ENCODE results near the gene MRTFB. TPM values are rescaled to one million over a fixed set of nuclear protein-coding genes. Genes with fewer than 3 reads are reported as not detected.
"Not testable (repeated sequence)": the region's sequence is repeated elsewhere in the genome, so short reads cannot be mapped to it uniquely, and the experiment has no call there.

The MRTFB gene
- total RNA-seq, 8 experiments from 2014 or later, result 4.2 to 32.2 (median 13.6) TPM

GRCh38 chr16:14043278-14043677 lies 27.8 kb upstream of the MRTFB start:
- in situ Hi-C loops (cut with MboI; ENCODE audit: low pct_unique_long_range_greater_than_20kb in 2 of 9, low sequenced_read_pairs in 9 of 9, unreplicated experiment in 9 of 9), result no loop called here
- Histone ChIP-seq H3K27ac (no peak overlapping the region), H3K4me3 (no peak overlapping the region), H3K4me1 (replicated peaks in 1 of 2) (no peaks in the 10 kb centered on the region)
- no peak for ATAC-seq (replicated peaks in 6 of 8)
- WGBS, 10 experiments, result 73 to 100% (median 98%) methylated on average over 1 to 6 of the region's 6 CpGs; no CpG with 5 or more reads in 4 of the 10 experiments

GRCh38 chr16:14043793-14044192 lies 27.3 kb upstream of the MRTFB start:
- WGBS, 10 experiments, result 8 to 100% (median 77%) methylated on average over 1 to 5 of the region's 6 CpGs; no CpG with 5 or more reads in 4 of the 10 experiments
- in situ Hi-C loops (cut with MboI; ENCODE audit: low pct_unique_long_range_greater_than_20kb in 2 of 9, low sequenced_read_pairs in 9 of 9, unreplicated experiment in 9 of 9), result no loop called here
- ATAC-seq (replicated peaks in 6 of 8), result no peak
- H3K4me1 ChIP-seq (replicated peaks in 1 of 2), result no peaks in the 10 kb centered on the region
- no peak overlapping the region for H3K4me3 ChIP-seq
- no peak overlapping the region for H3K27ac ChIP-seq

GRCh38 chr16:14047121-14047859 lies 23.8 kb upstream of the MRTFB start:
- H3K4me3 ChIP-seq; in situ Hi-C loops (cut with MboI; ENCODE audit: low pct_unique_long_range_greater_than_20kb in 2 of 9, low sequenced_read_pairs in 9 of 9, unreplicated experiment in 9 of 9); H3K27ac ChIP-seq; ATAC-seq (replicated peaks in 6 of 8); H3K4me1 ChIP-seq (replicated peaks in 1 of 2): not testable (repeated sequence)
- 14 to 100% (median 65%) methylated on average over 1 to 6 of the region's 6 CpGs; no CpG with 5 or more reads in 4 of the 10 experiments for WGBS, 10 experiments

GRCh38 chr16:14050291-14051027 lies 20.7 kb upstream of the MRTFB start:
- ATAC-seq (replicated peaks in 6 of 8), result peak in 1 of 8 experiments; percentile 68
- no peak overlapping the region for H3K27ac ChIP-seq
- H3K4me3 ChIP-seq, result no peak overlapping the region
- H3K4me1 ChIP-seq (replicated peaks in 1 of 2), result no peaks in the 10 kb centered on the region
- 37 to 70% (median 56%) methylated on average over 1 to 9 of the region's 10 CpGs for WGBS, 10 experiments
- in situ Hi-C loops (cut with MboI; ENCODE audit: low pct_unique_long_range_greater_than_20kb in 2 of 9, low sequenced_read_pairs in 9 of 9, unreplicated experiment in 9 of 9), result no loop called here

GRCh38 chr16:14051103-14051729 lies 19.9 kb upstream of the MRTFB start:
- WGBS, 10 experiments, result 64 to 95% (median 84%) methylated on average over 1 to 5 of the region's 5 CpGs; no CpG with 5 or more reads in 4 of the 10 experiments
- Histone ChIP-seq H3K4me1 (replicated peaks in 1 of 2) (no peaks in the 10 kb centered on the region), H3K27ac (no peak overlapping the region), H3K4me3 (no peak overlapping the region)
- peak in 1 of 8 experiments; percentile 52 for ATAC-seq (replicated peaks in 6 of 8)
- in situ Hi-C loops (cut with MboI; ENCODE audit: low pct_unique_long_range_greater_than_20kb in 2 of 9, low sequenced_read_pairs in 9 of 9, unreplicated experiment in 9 of 9), result no loop called here

- in situ Hi-C loops (cut with MboI; ENCODE audit: low pct_unique_long_range_greater_than_20kb in 2 of 9, low sequenced_read_pairs in 9 of 9, unreplicated experiment in 9 of 9), result no loop called here
- ATAC-seq (replicated peaks in 6 of 8), result peak in 2 of 8 experiments; percentile 20 to 50
- no peak overlapping the region for H3K4me3 ChIP-seq
- H3K27ac ChIP-seq, result no peak overlapping the region
- no peaks in the 10 kb centered on the region for H3K4me1 ChIP-seq (replicated peaks in 1 of 2)
- 25 to 88% (median 62%) methylated on average over 1 to 5 of the region's 5 CpGs for WGBS, 10 experiments
These were observed 14.1 kb upstream of the MRTFB start for GRCh38 chr16:14056970-14057369.

- ATAC-seq (replicated peaks in 6 of 8), result no peak
- no peak overlapping the region for H3K4me3 ChIP-seq
- H3K27ac ChIP-seq, result no peak overlapping the region
- WGBS, 10 experiments, result 65 to 100% (median 93%) methylated on average over 3 to 8 of the region's 10 CpGs; no CpG with 5 or more reads in 5 of the 10 experiments
- no peaks in the 10 kb centered on the region for H3K4me1 ChIP-seq (replicated peaks in 1 of 2)
- in situ Hi-C loops (cut with MboI; ENCODE audit: low pct_unique_long_range_greater_than_20kb in 2 of 9, low sequenced_read_pairs in 9 of 9, unreplicated experiment in 9 of 9), result no loop called here
These were observed 13.2 kb upstream of the MRTFB start for GRCh38 chr16:14057878-14058382.

GRCh38 chr16:14061732-14062259 lies 9.3 kb upstream of the MRTFB start:
- 60 to 100% methylated on average over 1 of the region's 1 CpG; no CpG with 5 or more reads in 8 of the 10 experiments for WGBS, 10 experiments
- in situ Hi-C loops (cut with MboI; ENCODE audit: low pct_unique_long_range_greater_than_20kb in 2 of 9, low sequenced_read_pairs in 9 of 9, unreplicated experiment in 9 of 9), result no loop called here

GRCh38 chr16:14062261-14062660 lies 8.9 kb upstream of the MRTFB start:
- H3K4me3 ChIP-seq, result no peak overlapping the region
- H3K4me1 ChIP-seq (replicated peaks in 1 of 2), result no peaks in the 10 kb centered on the region
- no peak for ATAC-seq (replicated peaks in 6 of 8)
- in situ Hi-C loops (cut with MboI; ENCODE audit: low pct_unique_long_range_greater_than_20kb in 2 of 9, low sequenced_read_pairs in 9 of 9, unreplicated experiment in 9 of 9), result no loop called here
- 20 to 100% (median 100%) methylated on average over 1 to 3 of the region's 7 CpGs; no CpG with 5 or more reads in 3 of the 10 experiments for WGBS, 10 experiments
- H3K27ac ChIP-seq, result no peak overlapping the region

More at GRCh38 chr16:14061732-14062259, 9.3 kb upstream of the MRTFB start:
- no peaks in the 10 kb centered on the region for H3K4me1 ChIP-seq (replicated peaks in 1 of 2)
- H3K27ac ChIP-seq, result no peak overlapping the region
- ATAC-seq (replicated peaks in 6 of 8), result no peak
- no peak overlapping the region for H3K4me3 ChIP-seq

GRCh38 chr16:14063618-14064581 lies 7.2 kb upstream of the MRTFB start:
- H3K4me3 ChIP-seq, result no peak overlapping the region
- WGBS, 10 experiments, result 0 to 100% (median 81%) methylated on average over 2 to 6 of the region's 6 CpGs
- in situ Hi-C loops (cut with MboI; ENCODE audit: low pct_unique_long_range_greater_than_20kb in 2 of 9, low sequenced_read_pairs in 9 of 9, unreplicated experiment in 9 of 9), result no loop called here
- no peak for ATAC-seq (replicated peaks in 6 of 8)
- no peak overlapping the region for H3K27ac ChIP-seq
- no peaks in the 10 kb centered on the region for H3K4me1 ChIP-seq (replicated peaks in 1 of 2)

- Histone ChIP-seq H3K4me1 (replicated peaks in 1 of 2) (peaks cover 0 to 3% of the 10 kb centered on the region in 2 donors), H3K27ac (no peak overlapping the region), H3K4me3 (no peak overlapping the region)
- in situ Hi-C loops (cut with MboI; ENCODE audit: low pct_unique_long_range_greater_than_20kb in 2 of 9, low sequenced_read_pairs in 9 of 9, unreplicated experiment in 9 of 9), result no loop called here
- no peak for ATAC-seq (replicated peaks in 6 of 8)
- 80 to 100% (median 100%) methylated on average over 1 to 4 of the region's 4 CpGs; no CpG with 5 or more reads in 6 of the 10 experiments for WGBS, 10 experiments
These were observed 1.3 kb upstream of the MRTFB start for GRCh38 chr16:14069818-14070217.

GRCh38 chr16:14070555-14070876 lies 603 bp upstream of the MRTFB start:
- WGBS, 10 experiments, result 75 to 100% methylated on average over 1 to 4 of the region's 4 CpGs; no CpG with 5 or more reads in 8 of the 10 experiments
- no peak overlapping the region for H3K27ac ChIP-seq
- H3K4me1 ChIP-seq (replicated peaks in 1 of 2), result peaks cover 0 to 3% of the 10 kb centered on the region in 2 donors
- no peak for ATAC-seq (replicated peaks in 6 of 8)
- H3K4me3 ChIP-seq, result peak overlapping the region; percentile 71 to 97 (median 92)
- in situ Hi-C loops (cut with MboI; ENCODE audit: low pct_unique_long_range_greater_than_20kb in 2 of 9, low sequenced_read_pairs in 9 of 9, unreplicated experiment in 9 of 9), result no loop called here
